HEK293 (cell line): ENCODE results near the gene CPLX1.

Experiments used
- CTCF ChIA-PET: fragments of 350-600 bp; formaldehyde crosslinking; extraction: SDS; loops from one replicate; lab custom pipeline; 2021; ENCODE audit warnings: antibody characterized with exemption; lab: Yijun Ruan, JAX
- POLR2A ChIA-PET: fragments of 300-600 bp; formaldehyde crosslinking; extraction: SDS; loops from one replicate; lab custom pipeline; 2020; ENCODE audit warnings: antibody characterized with exemption, inconsistent platforms; lab: Yijun Ruan, JAX
- H3K27ac ChIP-seq: fragments of 200-500 bp; sonication (Bioruptor generic); 2 replicates; pipeline ENCODE4 v1.5.1; 2014; ENCODE audit warnings: low read depth, low read length, control low read depth, inconsistent platforms; ENCODE audit errors: extremely low read depth
- H3K36me3 ChIP-seq, 2 experiments: fragments of 200-500 bp in 1 of 2; sonication (Bioruptor generic) in 1 of 2; 1 replicate in 1 of 2; 2 replicates in 1 of 2; pipeline ENCODE4 v1.5.1; 2014 to 2017; ENCODE audit warnings: inconsistent platforms in 2 of 2, low read length in 2 of 2; ENCODE audit not compliant: control insufficient read depth in 2 of 2, insufficient read depth in 1 of 2
- H3K4me1 ChIP-seq: fragments of 200-500 bp; sonication (Bioruptor generic); 2 replicates; pipeline ENCODE4 v1.5.1; 2014; ENCODE audit warnings: mild to moderate bottlenecking, low read length, inconsistent platforms; ENCODE audit not compliant: control insufficient read depth, insufficient read depth
- H3K4me3 ChIP-seq: 2 replicates; pipeline ENCODE4 v1.5.1; 2011; ENCODE audit warnings: low read depth, mild to moderate bottlenecking, control low read depth, low read length, moderate library complexity
- H3K9me3 ChIP-seq: fragments of 200-500 bp; sonication (Bioruptor generic); 2 replicates; pipeline ENCODE4 v1.5.1; 2014; ENCODE audit warnings: low read depth, low read length, inconsistent platforms; ENCODE audit not compliant: control insufficient read depth, insufficient read depth
- BCL6B ChIP-seq: fragments of 450-650 bp; formaldehyde crosslinking; IDR thresholded peaks from 2 replicates; pipeline ENCODE4 v1.5.1; 2017; ENCODE audit warnings: missing biosample characterization, missing genetic modification characterization
- KLF17 ChIP-seq: fragments of 450-650 bp; formaldehyde crosslinking; IDR thresholded peaks from 2 replicates; pipeline ENCODE4 v1.5.1; 2016; ENCODE audit warnings: missing biosample characterization, missing genetic modification characterization
- REPIN1 ChIP-seq: fragments of 450-650 bp; formaldehyde crosslinking; IDR thresholded peaks from 2 replicates; pipeline ENCODE4 v1.5.1; 2017; ENCODE audit warnings: missing biosample characterization, missing genetic modification characterization, low read depth
- SALL2 ChIP-seq: fragments of 450-650 bp; formaldehyde crosslinking; IDR thresholded peaks from 2 replicates; pipeline ENCODE4 v1.5.0; 2017; ENCODE audit warnings: missing biosample characterization, mild to moderate bottlenecking, missing genetic modification characterization, borderline replicate concordance
- TRIM28 ChIP-seq: IDR thresholded peaks from 2 replicates; pipeline ENCODE4 v1.6.1; 2011; ENCODE audit warnings: low read length, control low read depth, borderline replicate concordance
- ZBTB1 ChIP-seq: fragments of 450-650 bp; formaldehyde crosslinking; IDR thresholded peaks from 2 replicates; pipeline ENCODE4 v1.5.1; 2016; ENCODE audit warnings: missing biosample characterization, missing genetic modification characterization
- ZBTB48 ChIP-seq: fragments of 450-650 bp; formaldehyde crosslinking; IDR thresholded peaks from 2 replicates; pipeline ENCODE4 v1.5.1; 2016; ENCODE audit warnings: missing biosample characterization, missing genetic modification characterization
- ZBTB7A ChIP-seq: fragments of 450-650 bp; formaldehyde crosslinking; IDR thresholded peaks from 2 replicates; pipeline ENCODE4 v1.5.1; 2016; ENCODE audit warnings: low read depth, missing biosample characterization, missing genetic modification characterization
- ZFP3 ChIP-seq: fragments of 450-650 bp; formaldehyde crosslinking; IDR thresholded peaks from 2 replicates; pipeline ENCODE4 v1.5.1; 2016; ENCODE audit warnings: low read depth, missing biosample characterization, missing genetic modification characterization
- ZFP41 ChIP-seq: fragments of 450-650 bp; formaldehyde crosslinking; IDR thresholded peaks from 2 replicates; pipeline ENCODE4 v1.5.1; 2016; ENCODE audit warnings: missing biosample characterization, missing genetic modification characterization, borderline replicate concordance
- ZNF146 ChIP-seq: fragments of 450-650 bp; formaldehyde crosslinking; IDR thresholded peaks from 2 replicates; pipeline ENCODE4 v1.5.1; 2016; ENCODE audit warnings: missing biosample characterization, missing genetic modification characterization
- ZNF157 ChIP-seq: fragments of 450-650 bp; formaldehyde crosslinking; IDR thresholded peaks from 2 replicates; pipeline ENCODE4 v1.5.1; 2016; ENCODE audit warnings: missing biosample characterization, missing genetic modification characterization
- ZNF19 ChIP-seq: fragments of 450-650 bp; formaldehyde crosslinking; IDR thresholded peaks from 2 replicates; pipeline ENCODE4; 2016; ENCODE audit warnings: missing biosample characterization, missing genetic modification characterization, low read depth
- ZNF274 ChIP-seq, 2 experiments: fragments of 200-500 bp in 1 of 2; fragments of 450-650 bp in 1 of 2; sonication (Bioruptor generic) in 1 of 2; formaldehyde crosslinking in 1 of 2; IDR thresholded peaks; 2 replicates each; pipeline versions ENCODE4 v1.5.1 to v1.6.1; 2014 to 2016; ENCODE audit warnings: borderline replicate concordance in 1 of 2, inconsistent platforms in 1 of 2, low read length in 1 of 2, missing biosample characterization in 1 of 2, missing genetic modification characterization in 1 of 2
- ZNF354C ChIP-seq: fragments of 450-650 bp; formaldehyde crosslinking; IDR thresholded peaks from 2 replicates; pipeline ENCODE4 v1.5.1; 2016; ENCODE audit warnings: missing biosample characterization, missing genetic modification characterization, low read depth, borderline replicate concordance
- ZNF426 ChIP-seq: fragments of 450-650 bp; formaldehyde crosslinking; IDR thresholded peaks from 2 replicates; pipeline ENCODE4 v1.5.1; 2017; ENCODE audit warnings: missing biosample characterization, missing genetic modification characterization, mild to moderate bottlenecking, inconsistent platforms, moderate library complexity
- ZNF473 ChIP-seq: fragments of 450-650 bp; formaldehyde crosslinking; IDR thresholded peaks from 2 replicates; pipeline ENCODE4 v1.5.1; 2017; ENCODE audit warnings: missing biosample characterization, missing genetic modification characterization
- ZNF544 ChIP-seq: fragments of 450-650 bp; formaldehyde crosslinking; IDR thresholded peaks from 2 replicates; pipeline ENCODE4 v1.5.0; 2017; ENCODE audit warnings: missing biosample characterization, missing genetic modification characterization
- ZNF561 ChIP-seq: fragments of 450-650 bp; IDR thresholded peaks from 2 replicates; pipeline ENCODE4 v1.5.1; 2018; ENCODE audit warnings: missing biosample characterization, missing genetic modification characterization, borderline replicate concordance
- ZNF600 ChIP-seq: fragments of 450-650 bp; formaldehyde crosslinking; IDR thresholded peaks from 2 replicates; pipeline ENCODE4 v1.5.1; 2016; ENCODE audit warnings: missing biosample characterization, missing genetic modification characterization
- ZNF624 ChIP-seq: fragments of 450-650 bp; formaldehyde crosslinking; IDR thresholded peaks from 2 replicates; pipeline ENCODE4 v1.5.1; 2017; ENCODE audit warnings: missing biosample characterization, missing genetic modification characterization
- ZNF664 ChIP-seq: fragments of 450-650 bp; formaldehyde crosslinking; IDR thresholded peaks from 2 replicates; pipeline ENCODE4 v1.5.1; 2016; ENCODE audit warnings: missing biosample characterization, missing genetic modification characterization
- ZNF777 ChIP-seq: fragments of 450-650 bp; formaldehyde crosslinking; IDR thresholded peaks from 2 replicates; pipeline ENCODE4 v1.5.1; 2017; ENCODE audit warnings: missing biosample characterization, missing genetic modification characterization, borderline replicate concordance
- ZNF792 ChIP-seq: fragments of 450-650 bp; formaldehyde crosslinking; IDR thresholded peaks from 2 replicates; pipeline ENCODE4 v1.5.1; 2016; ENCODE audit warnings: missing biosample characterization, missing genetic modification characterization
- ZNF830 ChIP-seq: fragments of 450-650 bp; IDR thresholded peaks from 2 replicates; pipeline ENCODE4 v1.5.0; 2018; ENCODE audit warnings: missing biosample characterization, missing genetic modification characterization, low read depth, mild to moderate bottlenecking, moderate library complexity
- TF ChIP-seq, protein P1 (sequence below): fragments of 450-650 bp; formaldehyde crosslinking; conservative IDR thresholded peaks from 2 replicates; pipeline ENCODE4 v1.5.1; 2016; ENCODE audit warnings: low read depth, missing biosample characterization, missing genetic modification characterization

Gene CPLX1

DNA sequence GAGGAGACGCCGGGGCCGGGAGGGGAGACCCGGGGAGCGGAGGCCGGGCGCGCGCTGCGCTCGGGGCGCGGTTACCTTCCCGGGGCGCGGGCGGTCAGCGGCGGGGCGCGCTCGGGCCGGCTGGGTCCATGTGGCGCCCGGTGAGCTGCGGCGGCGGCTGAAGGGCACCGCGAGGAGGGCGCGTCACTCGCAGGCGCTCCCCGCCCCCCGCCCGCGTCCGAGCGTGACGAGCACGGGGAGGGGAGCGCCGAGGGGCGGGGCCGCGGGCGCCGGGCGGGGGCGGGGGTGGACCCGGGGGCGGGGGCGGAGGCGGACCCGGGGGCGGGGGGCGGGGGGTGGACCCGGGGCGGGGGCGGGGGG is at the start of gene CPLX1:
CPLX1 (minus strand) TSS at position 159 of the 360 bp plus-strand sequence. CDS start 1,607 bp downstream, outside the sequence.
- Histone ChIP-seq H3K4me3 (peak within 1 kb of the TSS; percentile 19), H3K36me3 (no peaks in the 10 kb centered on the region), H3K27ac (no peak within 1 kb of the TSS), H3K9me3 (no peaks in the 10 kb centered on the region), H3K4me1 (no peaks in the 10 kb centered on the region)
- TF ChIP-seq ZNF792 (tag by site-specific recombination) (no peak), ZNF830 (tag by site-specific recombination) (no peak), ZNF146 (tag by site-specific recombination) (no peak), ZNF600 (tag by site-specific recombination) (no peak), ZNF544 (tag by site-specific recombination) (no peak), ZBTB7A (tag by site-specific recombination) (no peak), ZBTB48 (no peak), ZFP3 (tag by site-specific recombination) (no peak), SALL2 (no peak), ZBTB1 (tag by site-specific recombination) (no peak), BCL6B (tag by site-specific recombination) (no peak), REPIN1 (no peak), TRIM28 (no peak), ZNF561 (tag by site-specific recombination) (no peak), ZNF426 (tag by site-specific recombination) (no peak), ZNF354C (tag by site-specific recombination) (no peak), ZNF274 (IDR thresholded peaks at IDR 0.05; ENCODE audit: low read length) (no peak), ZNF274 (tag by site-specific recombination; IDR thresholded peaks at IDR 0.05; ENCODE audit: borderline replicate concordance) (no peak), ZFP41 (tag by site-specific recombination) (no peak)
- POLR2A ChIA-PET, result no interaction called here
- CTCF ChIA-PET, result no interaction called here

DNA sequence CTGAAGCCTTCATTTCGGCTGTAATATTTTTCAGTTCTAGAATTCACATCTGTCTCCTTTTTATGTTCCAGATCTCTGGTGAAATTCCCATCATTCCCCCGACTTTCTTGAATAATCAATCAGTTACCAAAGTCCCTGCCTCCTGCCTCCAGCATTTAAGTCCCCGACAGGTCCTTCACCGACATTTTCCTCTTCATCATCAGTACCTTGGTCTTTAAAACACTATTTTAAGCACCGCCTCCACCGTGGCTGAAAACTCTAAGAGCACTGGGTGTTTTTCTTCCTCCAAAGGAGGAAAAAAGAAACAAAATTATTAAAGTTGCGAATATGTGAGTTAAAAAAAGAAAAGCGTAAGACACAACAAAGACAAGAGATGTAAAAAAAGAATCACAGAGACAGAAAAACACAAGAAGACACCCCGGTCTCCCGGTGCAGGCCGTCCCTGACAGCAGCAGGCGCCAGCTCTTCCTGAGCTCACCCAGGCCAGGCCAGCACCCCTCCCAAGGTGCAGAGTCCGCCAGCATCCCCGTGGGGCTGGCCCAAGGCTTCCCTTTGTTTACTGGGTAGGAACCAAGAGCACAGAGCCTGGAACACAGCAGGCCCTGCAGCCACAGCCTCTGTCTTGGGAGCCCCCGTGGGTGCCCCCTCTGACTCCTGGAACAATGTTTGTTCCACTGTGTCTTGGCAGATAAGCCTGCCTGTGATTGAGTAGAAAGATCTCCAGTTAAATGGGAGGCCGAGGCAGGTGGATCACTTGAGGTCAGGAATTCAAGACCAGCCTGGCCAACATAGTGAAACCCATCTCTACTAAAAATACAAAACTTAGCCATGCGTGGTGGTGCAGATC is 49.3 kb upstream of the CPLX1 start:
- H3K4me3 ChIP-seq, result no peak overlapping the region
- H3K9me3 ChIP-seq, result no peaks in the 10 kb centered on the region
- CTCF ChIA-PET, result interaction anchor here (0.6 kb wide), 1 partner anchor 26 kb away, joined by 3 read pairs; no protein-coding TSS in a partner anchor
- H3K4me1 ChIP-seq, result no peaks in the 10 kb centered on the region
- H3K27ac ChIP-seq, result no peak overlapping the region
- H3K36me3 ChIP-seq, result peaks cover 0 to 82% of the 10 kb centered on the region in 2 experiments; a peak in 2 of 3 replicates
- POLR2A ChIA-PET, result no interaction called here
- TF ChIP-seq KLF17 (no peak), ZNF157 (tag by site-specific recombination) (no peak), ZBTB7A (tag by site-specific recombination) (no peak), ZNF19 (tag by site-specific recombination) (no peak), ZNF624 (no peak), ZNF664 (tag by site-specific recombination) (no peak), ZNF777 (tag by site-specific recombination) (no peak), ZNF473 (tag by site-specific recombination) (no peak)
- TF ChIP-seq, protein P1, sequence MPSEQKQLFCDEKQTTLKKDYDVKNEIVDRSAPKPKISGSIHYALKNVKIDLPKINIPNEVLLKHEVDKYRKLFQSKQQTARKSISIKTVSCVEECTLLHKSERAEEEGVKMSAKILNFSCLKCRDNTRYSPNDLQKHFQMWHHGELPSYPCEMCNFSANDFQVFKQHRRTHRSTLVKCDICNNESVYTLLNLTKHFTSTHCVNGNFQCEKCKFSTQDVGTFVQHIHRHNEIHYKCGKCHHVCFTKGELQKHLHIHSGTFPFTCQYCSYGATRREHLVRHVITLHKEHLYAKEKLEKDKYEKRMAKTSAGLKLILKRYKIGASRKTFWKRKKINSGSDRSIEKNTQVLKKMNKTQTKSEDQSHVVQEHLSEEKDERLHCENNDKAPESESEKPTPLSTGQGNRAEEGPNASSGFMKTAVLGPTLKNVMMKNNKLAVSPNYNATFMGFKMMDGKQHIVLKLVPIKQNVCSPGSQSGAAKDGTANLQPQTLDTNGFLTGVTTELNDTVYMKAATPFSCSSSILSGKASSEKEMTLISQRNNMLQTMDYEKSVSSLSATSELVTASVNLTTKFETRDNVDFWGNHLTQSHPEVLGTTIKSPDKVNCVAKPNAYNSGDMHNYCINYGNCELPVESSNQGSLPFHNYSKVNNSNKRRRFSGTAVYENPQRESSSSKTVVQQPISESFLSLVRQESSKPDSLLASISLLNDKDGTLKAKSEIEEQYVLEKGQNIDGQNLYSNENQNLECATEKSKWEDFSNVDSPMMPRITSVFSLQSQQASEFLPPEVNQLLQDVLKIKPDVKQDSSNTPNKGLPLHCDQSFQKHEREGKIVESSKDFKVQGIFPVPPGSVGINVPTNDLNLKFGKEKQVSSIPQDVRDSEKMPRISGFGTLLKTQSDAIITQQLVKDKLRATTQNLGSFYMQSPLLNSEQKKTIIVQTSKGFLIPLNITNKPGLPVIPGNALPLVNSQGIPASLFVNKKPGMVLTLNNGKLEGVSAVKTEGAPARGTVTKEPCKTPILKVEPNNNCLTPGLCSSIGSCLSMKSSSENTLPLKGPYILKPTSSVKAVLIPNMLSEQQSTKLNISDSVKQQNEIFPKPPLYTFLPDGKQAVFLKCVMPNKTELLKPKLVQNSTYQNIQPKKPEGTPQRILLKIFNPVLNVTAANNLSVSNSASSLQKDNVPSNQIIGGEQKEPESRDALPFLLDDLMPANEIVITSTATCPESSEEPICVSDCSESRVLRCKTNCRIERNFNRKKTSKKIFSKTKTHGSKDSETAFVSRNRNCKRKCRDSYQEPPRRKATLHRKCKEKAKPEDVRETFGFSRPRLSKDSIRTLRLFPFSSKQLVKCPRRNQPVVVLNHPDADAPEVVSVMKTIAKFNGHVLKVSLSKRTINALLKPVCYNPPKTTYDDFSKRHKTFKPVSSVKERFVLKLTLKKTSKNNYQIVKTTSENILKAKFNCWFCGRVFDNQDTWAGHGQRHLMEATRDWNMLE, result no peak
